GM20431 (cell line): ENCODE results near the gene MAVS.
"Not testable (repeated sequence)": the region's sequence is repeated elsewhere in the genome, so short reads cannot be mapped to it uniquely, and the experiment has no call there.

Source experiments
- in situ Hi-C: fragments of 300-500 bp; cut with MseI, MboI; formaldehyde crosslinking; loops from one replicate; pipeline ENCODE4 v1.15.0; 2020; ENCODE audit warnings: low sequenced_read_pairs; ENCODE audit not compliant: unreplicated experiment

The MAVS gene

GRCh38 chr20:3901706-3902440 lies 55.2 kb downstream of the MAVS start:
- in situ Hi-C loops = no loop called here

- in situ Hi-C loops = no loop called here
Observed at GRCh38 chr20:3902446-3902845, 55.8 kb downstream of the MAVS start.

- in situ Hi-C loops = no loop called here
Observed at GRCh38 chr20:3904224-3904623, 57.6 kb downstream of the MAVS start.

- in situ Hi-C loops = no loop called here
Observed at GRCh38 chr20:3904857-3905256, 58.2 kb downstream of the MAVS start.

- in situ Hi-C loops = not testable (repeated sequence)
Observed at GRCh38 chr20:3906744-3907721, 60.4 kb downstream of the MAVS start.

GRCh38 chr20:3908667-3909066 lies 62.0 kb downstream of the MAVS start:
- in situ Hi-C loops = no loop called here

GRCh38 chr20:3909952-3910366 lies 63.3 kb downstream of the MAVS start:
- in situ Hi-C loops = no loop called here

GRCh38 chr20:3910853-3911252 lies 64.2 kb downstream of the MAVS start:
- in situ Hi-C loops = no loop called here

- in situ Hi-C loops = no loop called here
Observed at GRCh38 chr20:3911956-3912355, 65.3 kb downstream of the MAVS start.

- in situ Hi-C loops = no loop called here
Observed at GRCh38 chr20:3914446-3914845, 67.8 kb downstream of the MAVS start.

- in situ Hi-C loops = no loop called here
Observed at GRCh38 chr20:3915691-3916090, 69.1 kb downstream of the MAVS start.

- in situ Hi-C loops = no loop called here
Observed at GRCh38 chr20:3916364-3916763, 69.7 kb downstream of the MAVS start.

- in situ Hi-C loops = no loop called here
Observed at GRCh38 chr20:3919352-3919751, 72.7 kb downstream of the MAVS start.

- in situ Hi-C loops = no loop called here
Observed at GRCh38 chr20:3922223-3922982, 75.8 kb downstream of the MAVS start.

- in situ Hi-C loops = no loop called here
Observed at GRCh38 chr20:3922983-3923339, 76.3 kb downstream of the MAVS start.

- in situ Hi-C loops = no loop called here
Observed at GRCh38 chr20:3923818-3924217, 77.2 kb downstream of the MAVS start.

GRCh38 chr20:3924304-3925112 lies 77.9 kb downstream of the MAVS start:
- in situ Hi-C loops = no loop called here

- in situ Hi-C loops = no loop called here
Observed at GRCh38 chr20:3925113-3925695, 78.6 kb downstream of the MAVS start.
